ENCODE results near the gene SOCS6.

SOCS6 gene

GRCh38 chr18:70370762-70371733 lies 82.2 kb downstream of the SOCS6 start:
- no peak for TF ChIP-seq CTCF (conservative IDR thresholded peaks at IDR 0.05; ENCODE audit: low read depth, low read length)

DNA sequence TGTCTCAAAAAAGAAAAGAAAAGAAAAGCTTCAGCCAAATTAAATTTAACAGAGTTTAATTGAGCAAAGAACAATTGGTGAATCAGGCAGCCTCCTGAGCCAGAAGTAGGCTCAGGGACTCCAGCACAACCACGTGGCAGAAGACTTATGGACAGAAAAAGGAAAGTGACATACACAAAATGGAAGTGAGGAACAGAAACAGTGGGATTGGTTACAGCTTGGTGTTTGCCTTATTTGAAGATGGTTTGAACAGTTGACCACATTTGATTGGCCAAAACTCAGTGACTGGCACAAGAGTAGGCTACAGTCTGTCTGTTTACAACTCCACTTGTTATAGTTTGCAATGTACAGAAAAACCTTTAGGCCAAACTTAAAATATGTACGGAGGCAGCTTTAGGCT lies 83.1 kb downstream of the SOCS6 start:
- H4K20me1 ChIP-seq (ENCODE audit: insufficient read depth) = no peaks in the 10 kb centered on the region
- H3K27me3 ChIP-seq (ENCODE audit: insufficient read depth, low read depth) = no peaks in the 10 kb centered on the region
- no peak overlapping the region for H3K4me3 ChIP-seq (IDR thresholded peaks at IDR 0.05; ENCODE audit: insufficient read depth, low read depth, low read length)
- no peak for TF ChIP-seq CTCF (conservative IDR thresholded peaks at IDR 0.05; ENCODE audit: low read depth, low read length)
- H3K4me2 ChIP-seq = no peak overlapping the region
- no peaks in the 10 kb centered on the region for H3K79me2 ChIP-seq (ENCODE audit: insufficient read depth, low read depth)
- H3K36me3 ChIP-seq (ENCODE audit: insufficient read depth) = no peaks in the 10 kb centered on the region
- no peak overlapping the region for H3K9ac ChIP-seq
- no peak overlapping the region for H2AFZ ChIP-seq (ENCODE audit: low read depth)
- H3K27ac ChIP-seq = no peak overlapping the region
- H3K4me1 ChIP-seq (ENCODE audit: low read depth, poor library complexity, severe bottlenecking) = no peaks in the 10 kb centered on the region

More at GRCh38 chr18:70370762-70371733, 82.2 kb downstream of the SOCS6 start:
- H3K4me1 ChIP-seq (ENCODE audit: low read depth, poor library complexity, severe bottlenecking) = no peaks in the 10 kb centered on the region
- no peaks in the 10 kb centered on the region for H3K36me3 ChIP-seq (ENCODE audit: insufficient read depth)
- no peak overlapping the region for H3K4me3 ChIP-seq (IDR thresholded peaks at IDR 0.05; ENCODE audit: insufficient read depth, low read depth, low read length)
- no peaks in the 10 kb centered on the region for H3K27me3 ChIP-seq (ENCODE audit: insufficient read depth, low read depth)
- H3K4me2 ChIP-seq = no peak overlapping the region
- no peak overlapping the region for H3K27ac ChIP-seq
- H4K20me1 ChIP-seq (ENCODE audit: insufficient read depth) = no peaks in the 10 kb centered on the region
- H3K9ac ChIP-seq = no peak overlapping the region
- no peaks in the 10 kb centered on the region for H3K79me2 ChIP-seq (ENCODE audit: insufficient read depth, low read depth)
- no peak overlapping the region for H2AFZ ChIP-seq (ENCODE audit: low read depth)

GRCh38 chr18:70372450-70373041 lies 83.7 kb downstream of the SOCS6 start:
- Histone ChIP-seq H3K79me2 (ENCODE audit: insufficient read depth, low read depth) (no peaks in the 10 kb centered on the region), H3K27me3 (ENCODE audit: insufficient read depth, low read depth) (no peaks in the 10 kb centered on the region), H3K36me3 (ENCODE audit: insufficient read depth) (no peaks in the 10 kb centered on the region), H3K4me2 (no peak overlapping the region), H4K20me1 (ENCODE audit: insufficient read depth) (no peaks in the 10 kb centered on the region), H3K4me3 (IDR thresholded peaks at IDR 0.05; ENCODE audit: insufficient read depth, low read depth, low read length) (no peak overlapping the region), H3K9ac (no peak overlapping the region), H2AFZ (ENCODE audit: low read depth) (no peak overlapping the region), H3K27ac (no peak overlapping the region), H3K4me1 (ENCODE audit: low read depth, poor library complexity, severe bottlenecking) (no peaks in the 10 kb centered on the region)
- no peak for TF ChIP-seq CTCF (conservative IDR thresholded peaks at IDR 0.05; ENCODE audit: low read depth, low read length)

DNA sequence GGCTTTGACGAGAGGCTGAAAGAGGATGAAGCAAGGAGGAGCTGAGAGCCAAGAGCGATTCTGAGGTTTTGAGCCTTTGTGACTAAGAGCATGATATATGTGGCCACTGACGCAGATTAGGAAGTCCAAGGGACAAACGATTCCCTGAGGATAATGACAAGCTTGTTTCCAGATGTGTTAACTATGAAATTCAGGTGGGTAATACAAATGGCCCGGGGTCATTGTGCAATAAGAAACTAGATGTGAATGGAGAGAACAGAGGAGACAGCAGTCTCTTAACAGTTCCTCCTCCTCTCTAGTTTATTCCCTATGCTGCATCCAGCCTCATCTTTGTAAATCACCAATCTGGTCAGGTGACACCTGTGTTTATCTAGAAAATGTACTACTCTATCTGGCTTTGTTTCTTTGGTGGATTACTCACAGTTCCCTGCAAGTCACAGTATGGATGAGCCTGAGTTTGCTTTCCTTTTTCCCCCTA lies 84.2 kb downstream of the SOCS6 start:
- Histone ChIP-seq H3K79me2 (ENCODE audit: insufficient read depth, low read depth) (no peaks in the 10 kb centered on the region), H2AFZ (ENCODE audit: low read depth) (no peak overlapping the region), H3K27ac (no peak overlapping the region), H3K27me3 (ENCODE audit: insufficient read depth, low read depth) (no peaks in the 10 kb centered on the region), H3K36me3 (ENCODE audit: insufficient read depth) (no peaks in the 10 kb centered on the region), H3K4me2 (no peak overlapping the region), H3K4me1 (ENCODE audit: low read depth, poor library complexity, severe bottlenecking) (no peaks in the 10 kb centered on the region), H4K20me1 (ENCODE audit: insufficient read depth) (no peaks in the 10 kb centered on the region), H3K4me3 (IDR thresholded peaks at IDR 0.05; ENCODE audit: insufficient read depth, low read depth, low read length) (no peak overlapping the region), H3K9ac (no peak overlapping the region)
- no peak for TF ChIP-seq CTCF (conservative IDR thresholded peaks at IDR 0.05; ENCODE audit: low read depth, low read length)
